ENCODE measurements around the gene UBE2E2. TPM values are rescaled to one million over a fixed set of nuclear protein-coding genes. Genes with fewer than 3 reads are reported as not detected.

The UBE2E2 gene
- polyA plus RNA-seq, 1 donor from 2014 or later, result 19.8 TPM

GRCh38 chr3:23312866-23313265 is 109.7 kb downstream of the UBE2E2 start:
- Histone ChIP-seq H3K27ac (ENCODE audit: low read length) (no peak overlapping the region), H3K4me3 (ENCODE audit: low read length) (no peak overlapping the region), H2AFZ (ENCODE audit: low read depth, low read length) (no peak overlapping the region), H3K79me2 (replicated peaks; ENCODE audit: insufficient read depth, low read length) (no peaks in the 10 kb centered on the region), H3K27me3 (ENCODE audit: insufficient read depth, low read depth, low read length) (no peaks in the 10 kb centered on the region), H3K4me2 (ENCODE audit: low read length) (no peak overlapping the region), H3K9me3 (ENCODE audit: low read length) (no peaks in the 10 kb centered on the region), H4K20me1 (ENCODE audit: insufficient read depth) (no peaks in the 10 kb centered on the region), H3K9me2 (ENCODE audit: insufficient read depth, low read length) (no peaks in the 10 kb centered on the region), H3K36me3 (ENCODE audit: insufficient read depth, low read length) (no peaks in the 10 kb centered on the region), H3K9ac (ENCODE audit: low read length) (no peak overlapping the region), H3F3A (ENCODE audit: insufficient read depth, low read length, poor library complexity, severe bottlenecking) (no peaks in the 10 kb centered on the region)
- TF ChIP-seq TAF1 (IDR thresholded peaks at IDR 0.05; ENCODE audit: low read depth) (no peak), EZH2 (IDR thresholded peaks at IDR 0.05; ENCODE audit: borderline replicate concordance, insufficient read depth, low read length, poor library complexity, severe bottlenecking) (no peak), MXI1 (conservative IDR thresholded peaks at IDR 0.05; ENCODE audit: poor library complexity, severe bottlenecking) (no peak), EP300 (conservative IDR thresholded peaks at IDR 0.05; ENCODE audit: poor library complexity, severe bottlenecking) (no peak), POLR2AphosphoS5 (IDR thresholded peaks at IDR 0.05) (no peak), SMC3 (conservative IDR thresholded peaks at IDR 0.05; ENCODE audit: poor library complexity) (no peak)
- TF ChIP-seq, protein P1, sequence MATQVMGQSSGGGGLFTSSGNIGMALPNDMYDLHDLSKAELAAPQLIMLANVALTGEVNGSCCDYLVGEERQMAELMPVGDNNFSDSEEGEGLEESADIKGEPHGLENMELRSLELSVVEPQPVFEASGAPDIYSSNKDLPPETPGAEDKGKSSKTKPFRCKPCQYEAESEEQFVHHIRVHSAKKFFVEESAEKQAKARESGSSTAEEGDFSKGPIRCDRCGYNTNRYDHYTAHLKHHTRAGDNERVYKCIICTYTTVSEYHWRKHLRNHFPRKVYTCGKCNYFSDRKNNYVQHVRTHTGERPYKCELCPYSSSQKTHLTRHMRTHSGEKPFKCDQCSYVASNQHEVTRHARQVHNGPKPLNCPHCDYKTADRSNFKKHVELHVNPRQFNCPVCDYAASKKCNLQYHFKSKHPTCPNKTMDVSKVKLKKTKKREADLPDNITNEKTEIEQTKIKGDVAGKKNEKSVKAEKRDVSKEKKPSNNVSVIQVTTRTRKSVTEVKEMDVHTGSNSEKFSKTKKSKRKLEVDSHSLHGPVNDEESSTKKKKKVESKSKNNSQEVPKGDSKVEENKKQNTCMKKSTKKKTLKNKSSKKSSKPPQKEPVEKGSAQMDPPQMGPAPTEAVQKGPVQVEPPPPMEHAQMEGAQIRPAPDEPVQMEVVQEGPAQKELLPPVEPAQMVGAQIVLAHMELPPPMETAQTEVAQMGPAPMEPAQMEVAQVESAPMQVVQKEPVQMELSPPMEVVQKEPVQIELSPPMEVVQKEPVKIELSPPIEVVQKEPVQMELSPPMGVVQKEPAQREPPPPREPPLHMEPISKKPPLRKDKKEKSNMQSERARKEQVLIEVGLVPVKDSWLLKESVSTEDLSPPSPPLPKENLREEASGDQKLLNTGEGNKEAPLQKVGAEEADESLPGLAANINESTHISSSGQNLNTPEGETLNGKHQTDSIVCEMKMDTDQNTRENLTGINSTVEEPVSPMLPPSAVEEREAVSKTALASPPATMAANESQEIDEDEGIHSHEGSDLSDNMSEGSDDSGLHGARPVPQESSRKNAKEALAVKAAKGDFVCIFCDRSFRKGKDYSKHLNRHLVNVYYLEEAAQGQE (IDR thresholded peaks at IDR 0.05; ENCODE audit: borderline replicate concordance), result no peak

- Histone ChIP-seq H3K9ac (ENCODE audit: low read length) (no peak overlapping the region), H3K27me3 (ENCODE audit: insufficient read depth, low read depth, low read length) (no peaks in the 10 kb centered on the region), H3K4me3 (ENCODE audit: low read length) (no peak overlapping the region), H3K27ac (ENCODE audit: low read length) (no peak overlapping the region), H3K79me2 (replicated peaks; ENCODE audit: insufficient read depth, low read length) (no peaks in the 10 kb centered on the region), H3K36me3 (ENCODE audit: insufficient read depth, low read length) (no peaks in the 10 kb centered on the region), H2AFZ (ENCODE audit: low read depth, low read length) (no peak overlapping the region), H3K4me2 (ENCODE audit: low read length) (no peak overlapping the region), H3K9me3 (ENCODE audit: low read length) (no peaks in the 10 kb centered on the region), H4K20me1 (ENCODE audit: insufficient read depth) (no peaks in the 10 kb centered on the region), H3K9me2 (ENCODE audit: insufficient read depth, low read length) (no peaks in the 10 kb centered on the region), H3F3A (ENCODE audit: insufficient read depth, low read length, poor library complexity, severe bottlenecking) (no peaks in the 10 kb centered on the region)
- TF ChIP-seq EP300 (conservative IDR thresholded peaks at IDR 0.05; ENCODE audit: poor library complexity, severe bottlenecking) (no peak), SMC3 (conservative IDR thresholded peaks at IDR 0.05; ENCODE audit: poor library complexity) (no peak), RAD21 (conservative IDR thresholded peaks at IDR 0.05) (no peak), EZH2 (IDR thresholded peaks at IDR 0.05; ENCODE audit: borderline replicate concordance, insufficient read depth, low read length, poor library complexity, severe bottlenecking) (no peak), POLR2AphosphoS5 (IDR thresholded peaks at IDR 0.05) (no peak), TAF1 (IDR thresholded peaks at IDR 0.05; ENCODE audit: low read depth) (no peak), MXI1 (conservative IDR thresholded peaks at IDR 0.05; ENCODE audit: poor library complexity, severe bottlenecking) (no peak), CTCF (IDR thresholded peaks at IDR 0.05; ENCODE audit: poor library complexity, severe bottlenecking) (no peak)
- TF ChIP-seq, protein P1 (IDR thresholded peaks at IDR 0.05; ENCODE audit: borderline replicate concordance), result no peak
These were observed 112.0 kb downstream of the UBE2E2 start for GRCh38 chr3:23314981-23315762.
